HEK293 (cell line): ENCODE data around the gene RPS21.
"Not testable (repeated sequence)": the region's sequence is repeated elsewhere in the genome, so short reads cannot be mapped to it uniquely, and the experiment has no call there.

Experiments
- CTCF ChIA-PET: fragments of 350-600 bp; formaldehyde crosslinking; extraction: SDS; loops from one replicate; lab custom pipeline; 2021; ENCODE audit warnings: antibody characterized with exemption; lab: Yijun Ruan, JAX
- POLR2A ChIA-PET: fragments of 300-600 bp; formaldehyde crosslinking; extraction: SDS; loops from one replicate; lab custom pipeline; 2020; ENCODE audit warnings: antibody characterized with exemption, inconsistent platforms; lab: Yijun Ruan, JAX
- H3K27ac ChIP-seq: fragments of 200-500 bp; sonication (Bioruptor generic); 2 replicates; pipeline ENCODE4 v1.5.1; 2014; ENCODE audit warnings: low read depth, low read length, control low read depth, inconsistent platforms; ENCODE audit errors: extremely low read depth
- H3K36me3 ChIP-seq, 2 experiments: fragments of 200-500 bp in 1 of 2; sonication (Bioruptor generic) in 1 of 2; 1 replicate in 1 of 2; 2 replicates in 1 of 2; pipeline ENCODE4 v1.5.1; 2014 to 2017; ENCODE audit warnings: inconsistent platforms in 2 of 2, low read length in 2 of 2; ENCODE audit not compliant: control insufficient read depth in 2 of 2, insufficient read depth in 1 of 2
- H3K4me1 ChIP-seq: fragments of 200-500 bp; sonication (Bioruptor generic); 2 replicates; pipeline ENCODE4 v1.5.1; 2014; ENCODE audit warnings: mild to moderate bottlenecking, low read length, inconsistent platforms; ENCODE audit not compliant: control insufficient read depth, insufficient read depth
- H3K4me3 ChIP-seq: 2 replicates; pipeline ENCODE4 v1.5.1; 2011; ENCODE audit warnings: low read depth, mild to moderate bottlenecking, control low read depth, low read length, moderate library complexity
- H3K9me3 ChIP-seq: fragments of 200-500 bp; sonication (Bioruptor generic); 2 replicates; pipeline ENCODE4 v1.5.1; 2014; ENCODE audit warnings: low read depth, low read length, inconsistent platforms; ENCODE audit not compliant: control insufficient read depth, insufficient read depth
- GLI2 ChIP-seq: fragments of 450-650 bp; formaldehyde crosslinking; IDR thresholded peaks from 2 replicates; pipeline ENCODE4; 2017; ENCODE audit warnings: missing biosample characterization, missing genetic modification characterization, low read depth, borderline replicate concordance
- GLIS1 ChIP-seq: fragments of 450-650 bp; formaldehyde crosslinking; IDR thresholded peaks from 2 replicates; pipeline ENCODE4 v1.5.1; 2016; ENCODE audit warnings: missing biosample characterization, missing genetic modification characterization
- KLF1 ChIP-seq: fragments of 450-650 bp; formaldehyde crosslinking; IDR thresholded peaks from 2 replicates; pipeline ENCODE4 v1.5.1; 2016; ENCODE audit warnings: missing biosample characterization, missing genetic modification characterization
- MEIS1 ChIP-seq: sonication (generic); formaldehyde crosslinking; IDR thresholded peaks from 2 replicates; pipeline ENCODE4 v1.8.1; 2022; ENCODE audit warnings: missing genetic modification reagents, mild to moderate bottlenecking, borderline replicate concordance
- OSR2 ChIP-seq: fragments of 450-650 bp; formaldehyde crosslinking; IDR thresholded peaks from 2 replicates; pipeline ENCODE4 v1.5.1; 2016; ENCODE audit warnings: missing biosample characterization, missing genetic modification characterization
- SP7 ChIP-seq: fragments of 450-650 bp; formaldehyde crosslinking; IDR thresholded peaks from 2 replicates; pipeline ENCODE4 v1.5.1; 2016; ENCODE audit warnings: missing biosample characterization, missing genetic modification characterization
- YY1 ChIP-seq: fragments of 450-650 bp; formaldehyde crosslinking; IDR thresholded peaks from 2 replicates; pipeline ENCODE4 v1.5.1; 2018; ENCODE audit warnings: missing biosample characterization, missing genetic modification characterization
- ZNF19 ChIP-seq: fragments of 450-650 bp; formaldehyde crosslinking; IDR thresholded peaks from 2 replicates; pipeline ENCODE4; 2016; ENCODE audit warnings: missing biosample characterization, missing genetic modification characterization, low read depth
- ZNF302 ChIP-seq: fragments of 450-650 bp; formaldehyde crosslinking; IDR thresholded peaks from 2 replicates; pipeline ENCODE4 v1.5.1; 2016; ENCODE audit warnings: missing biosample characterization, missing genetic modification characterization, low read depth
- ZNF335 ChIP-seq: fragments of 450-650 bp; formaldehyde crosslinking; conservative IDR thresholded peaks from 2 replicates; pipeline ENCODE4 v1.5.1; 2016; ENCODE audit warnings: missing biosample characterization, missing genetic modification characterization
- ZNF488 ChIP-seq: fragments of 450-650 bp; formaldehyde crosslinking; IDR thresholded peaks from 2 replicates; pipeline ENCODE4 v1.5.1; 2016; ENCODE audit warnings: missing biosample characterization, missing genetic modification characterization
- ZXDB ChIP-seq: fragments of 450-650 bp; formaldehyde crosslinking; IDR thresholded peaks from 2 replicates; pipeline ENCODE4 v1.5.1; 2016; ENCODE audit warnings: missing biosample characterization, missing genetic modification characterization
- TF ChIP-seq, protein P1 (sequence below): fragments of 450-650 bp; IDR thresholded peaks from 2 replicates; pipeline ENCODE4 v1.5.1; 2018; ENCODE audit warnings: missing biosample characterization, mild to moderate bottlenecking, missing genetic modification characterization

RPS21 gene

GRCh38 chr20:62423326-62423706, 36.4 kb downstream of the RPS21 start (continued):
- TF ChIP-seq ZNF335 (tag by site-specific recombination) (no peak), GLI2 (tag by site-specific recombination) (no peak)

DNA sequence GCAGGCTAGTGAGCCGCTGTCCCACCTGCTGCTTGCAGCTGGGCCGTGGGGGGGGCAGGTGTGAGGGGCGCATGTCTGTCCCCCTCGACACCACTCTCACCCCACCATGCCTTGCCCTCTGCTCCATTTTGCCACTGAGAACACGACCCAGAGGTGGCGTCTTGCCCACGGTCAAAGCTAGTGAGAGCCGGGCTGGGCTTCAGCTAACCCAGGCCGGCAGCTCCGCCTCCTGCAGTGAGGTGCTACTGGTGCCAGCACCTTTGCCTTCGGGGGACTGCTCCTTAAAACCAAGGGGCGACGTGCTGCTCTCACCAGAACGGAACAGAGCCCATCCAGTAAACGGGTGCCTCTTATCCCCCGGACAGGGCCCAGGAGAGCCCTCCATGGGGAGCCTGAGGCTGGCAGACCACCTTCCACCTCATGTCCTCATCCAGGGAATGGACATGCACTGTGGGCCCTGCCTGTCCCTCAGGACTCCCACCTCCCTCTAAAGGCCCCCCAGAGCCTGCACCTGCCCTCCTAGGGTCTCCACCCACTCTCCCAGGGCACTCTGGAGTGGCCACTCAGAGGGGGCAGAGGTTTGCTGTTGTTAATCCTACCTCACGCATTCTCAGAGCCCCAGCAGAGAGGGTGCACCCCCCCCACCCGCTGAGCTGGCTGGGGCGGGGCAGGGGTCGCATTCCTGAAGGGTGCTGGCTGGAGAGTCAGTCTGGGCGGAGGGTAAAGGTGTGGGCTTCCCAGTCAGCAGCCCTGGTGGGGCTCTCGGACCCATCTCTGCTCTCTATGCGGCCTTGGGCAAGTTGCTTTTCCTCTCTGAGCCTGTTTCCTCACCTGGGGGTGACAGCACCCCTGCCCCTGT, 37.6 kb downstream of the RPS21 start:
- no peak overlapping the region for H3K4me3 ChIP-seq
- ChIA-PET CTCF (interaction anchor here (0.6 to 1.7 kb wide), 3 partner anchors 13 to 194 kb away, joined by 3 to 5 read pairs (median 3); no protein-coding TSS in a partner anchor), POLR2A (no interaction called here)
- H3K9me3 ChIP-seq = no peaks in the 10 kb centered on the region
- TF ChIP-seq, protein P1, sequence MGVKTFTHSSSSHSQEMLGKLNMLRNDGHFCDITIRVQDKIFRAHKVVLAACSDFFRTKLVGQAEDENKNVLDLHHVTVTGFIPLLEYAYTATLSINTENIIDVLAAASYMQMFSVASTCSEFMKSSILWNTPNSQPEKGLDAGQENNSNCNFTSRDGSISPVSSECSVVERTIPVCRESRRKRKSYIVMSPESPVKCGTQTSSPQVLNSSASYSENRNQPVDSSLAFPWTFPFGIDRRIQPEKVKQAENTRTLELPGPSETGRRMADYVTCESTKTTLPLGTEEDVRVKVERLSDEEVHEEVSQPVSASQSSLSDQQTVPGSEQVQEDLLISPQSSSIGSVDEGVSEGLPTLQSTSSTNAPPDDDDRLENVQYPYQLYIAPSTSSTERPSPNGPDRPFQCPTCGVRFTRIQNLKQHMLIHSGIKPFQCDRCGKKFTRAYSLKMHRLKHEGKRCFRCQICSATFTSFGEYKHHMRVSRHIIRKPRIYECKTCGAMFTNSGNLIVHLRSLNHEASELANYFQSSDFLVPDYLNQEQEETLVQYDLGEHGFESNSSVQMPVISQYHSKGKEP (tag by site-specific recombination) = no peak
- TF ChIP-seq ZNF488 (no peak), ZXDB (tag by site-specific recombination) (no peak), KLF1 (0 out of 2 replicates have a peak, but pooled peaks have one; percentile 51), MEIS1 (CRISPR knock-in tag) (no peak), GLIS1 (tag by site-specific recombination) (peak; percentile 95)
- no peak overlapping the region for H3K27ac ChIP-seq
- no peaks in the 10 kb centered on the region for H3K36me3 ChIP-seq
- H3K4me1 ChIP-seq = no peaks in the 10 kb centered on the region

DNA sequence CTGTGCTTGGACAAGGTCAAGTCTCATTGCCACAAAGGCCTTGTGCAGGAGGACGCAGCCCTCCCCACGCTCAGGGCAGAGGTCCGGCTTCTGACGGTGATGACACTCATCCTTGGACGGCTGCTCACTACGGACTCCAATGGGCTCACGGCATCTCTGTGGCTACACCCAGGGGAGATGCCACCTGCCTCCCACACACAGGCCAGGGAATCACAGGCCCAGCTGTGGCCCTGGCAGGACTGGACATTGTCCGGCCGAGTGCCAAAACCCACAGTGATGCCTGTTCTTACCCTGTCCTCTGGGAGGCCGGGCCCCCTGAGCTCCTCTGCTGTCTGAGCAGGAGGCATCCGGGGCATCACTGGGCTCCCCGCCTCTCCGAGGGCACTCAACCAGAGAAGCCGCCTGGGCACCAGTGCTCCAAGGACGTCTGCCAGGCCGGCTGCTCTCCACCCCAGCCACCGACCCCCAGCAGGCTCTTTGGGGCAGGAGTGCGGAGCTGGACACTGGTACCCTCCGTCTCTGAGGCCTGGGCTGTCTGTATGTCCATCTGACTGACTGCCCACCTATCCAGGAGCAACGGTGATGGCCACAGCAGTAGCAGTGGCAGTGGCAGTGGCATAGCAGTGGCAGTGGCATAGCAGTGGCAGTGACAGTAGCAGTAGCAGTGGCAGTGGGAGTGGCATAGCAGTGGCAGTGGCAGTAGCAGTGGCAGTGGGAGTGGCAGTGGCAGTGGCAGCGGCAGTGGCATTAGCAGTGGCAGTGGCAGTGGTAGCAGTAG, 38.6 kb downstream of the RPS21 start:
- Histone ChIP-seq H3K9me3 (no peaks in the 10 kb centered on the region), H3K36me3 (no peaks in the 10 kb centered on the region), H3K4me1 (no peaks in the 10 kb centered on the region), H3K27ac (no peak overlapping the region), H3K4me3 (no peak overlapping the region)
- CTCF ChIA-PET = interaction anchor here (0.6 to 1.7 kb wide), 2 partner anchors 14 to 74 kb away, joined by 3 to 5 read pairs; no protein-coding TSS in a partner anchor
- TF ChIP-seq SP7 (tag by site-specific recombination) (no peak), ZNF302 (no peak), YY1 (tag by site-specific recombination) (no peak), ZNF19 (tag by site-specific recombination) (no peak), OSR2 (tag by site-specific recombination) (peak; percentile 66; the same call in 1 of the 2 replicates)
- POLR2A ChIA-PET = no interaction called here

DNA sequence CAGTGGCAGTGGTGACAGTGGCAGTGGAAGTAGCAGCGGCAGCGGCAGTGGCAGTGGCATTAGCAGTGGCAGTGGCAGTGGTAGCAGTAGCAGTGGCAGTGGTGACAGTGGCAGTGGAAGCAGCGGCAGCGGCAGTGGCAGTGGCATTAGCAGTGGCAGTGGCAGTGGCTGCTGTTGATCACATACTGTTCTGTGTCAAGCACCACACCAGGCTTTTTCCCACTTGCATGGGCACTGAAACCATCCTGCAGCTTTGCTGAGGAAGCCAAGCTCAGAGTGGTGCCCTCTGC, 39.1 kb downstream of the RPS21 start:
- H3K27ac ChIP-seq, H3K4me3 ChIP-seq, H3K4me1 ChIP-seq, POLR2A ChIA-PET, H3K9me3 ChIP-seq, H3K36me3 ChIP-seq: not testable (repeated sequence)
- TF ChIP-seq OSR2 (tag by site-specific recombination) = 0 out of 2 replicates have a peak, but pooled peaks have one; percentile 55
- CTCF ChIA-PET = interaction anchor here (0.7 kb wide), 1 partner anchor 68 kb away, joined by 3 read pairs; no protein-coding TSS in a partner anchor
